H9 (cell line): ENCODE data around the gene CLEC10A. TPM values are rescaled to one million over a fixed set of nuclear protein-coding genes. Genes with fewer than 3 reads are reported as not detected.

ENCODE experiments used
- DNase-seq: peaks from one replicate; pipeline ENCODE4 v3.0.0-alpha.2; 2017
- H2AFZ ChIP-seq: one replicate; pipeline ENCODE4 v1.6.1; 2013; ENCODE audit warnings: mild to moderate bottlenecking, low read length, control low read depth, moderate library complexity
- H2AK5ac ChIP-seq: 2 replicates; pipeline ENCODE4 v1.6.1; 2013; ENCODE audit warnings: low read length, control low read depth, mixed read lengths; ENCODE audit not compliant: insufficient read length
- H2BK120ac ChIP-seq: one replicate; pipeline ENCODE4 v1.6.1; 2013; ENCODE audit warnings: low read depth, mild to moderate bottlenecking, low read length, control low read depth, inconsistent platforms; ENCODE audit not compliant: poor library complexity, severe bottlenecking
- H2BK12ac ChIP-seq: 2 replicates; pipeline ENCODE4 v1.6.1; 2013; ENCODE audit warnings: low read length, control low read depth, mixed read lengths, low read depth; ENCODE audit not compliant: insufficient read length
- H2BK15ac ChIP-seq: 2 replicates; pipeline ENCODE4 v1.6.1; 2013; ENCODE audit warnings: low read depth, low read length, control low read depth
- H2BK20ac ChIP-seq: one replicate; pipeline ENCODE4 v1.6.1; 2013; ENCODE audit warnings: low read depth, mild to moderate bottlenecking, low read length, control low read depth, inconsistent platforms; ENCODE audit not compliant: poor library complexity, severe bottlenecking
- H2BK5ac ChIP-seq: 2 replicates; pipeline ENCODE4 v1.6.1; 2013; ENCODE audit warnings: low read length, control low read depth, mixed read lengths; ENCODE audit not compliant: insufficient read length
- H3K14ac ChIP-seq: 2 replicates; pipeline ENCODE4 v1.6.1; 2013; ENCODE audit warnings: low read length, control low read depth; ENCODE audit not compliant: insufficient read depth
- H3K18ac ChIP-seq: 2 replicates; pipeline ENCODE4 v1.6.1; 2013; ENCODE audit warnings: low read depth, mild to moderate bottlenecking, mixed read lengths, low read length, control low read depth; ENCODE audit not compliant: insufficient read length
- H3K23ac ChIP-seq: 2 replicates; pipeline ENCODE4 v1.6.1; 2013; ENCODE audit warnings: low read length, control low read depth, mixed read lengths, low read depth; ENCODE audit not compliant: insufficient read length
- H3K23me2 ChIP-seq: 2 replicates; pipeline ENCODE4 v1.6.1; 2013; ENCODE audit warnings: low read depth, mild to moderate bottlenecking, mixed read lengths, low read length, control low read depth; ENCODE audit not compliant: insufficient read length, poor library complexity, severe bottlenecking
- H3K27ac ChIP-seq: 2 replicates; pipeline ENCODE4 v1.5.1; 2013; ENCODE audit warnings: low read length, control low read depth, mixed read lengths, low read depth; ENCODE audit not compliant: insufficient read length
- H3K27me3 ChIP-seq: 2 replicates; pipeline ENCODE4 v1.6.1; 2013; ENCODE audit warnings: low read length, control low read depth, inconsistent platforms; ENCODE audit not compliant: insufficient read depth
- H3K4ac ChIP-seq: 2 replicates; pipeline ENCODE4 v1.6.1; 2013; ENCODE audit warnings: low read depth, mild to moderate bottlenecking, control low read depth, inconsistent platforms, low read length, moderate library complexity
- H3K4me1 ChIP-seq: 2 replicates; pipeline ENCODE4 v1.6.1; 2013; ENCODE audit warnings: low read length, control low read depth, inconsistent platforms; ENCODE audit not compliant: insufficient read depth
- H3K4me2 ChIP-seq: 2 replicates; pipeline ENCODE4 v1.6.1; 2013; ENCODE audit warnings: low read length, control low read depth, mixed read lengths; ENCODE audit not compliant: insufficient read length, insufficient read depth
- H3K56ac ChIP-seq: 2 replicates; pipeline ENCODE4 v1.6.1; 2013; ENCODE audit warnings: low read depth, mild to moderate bottlenecking, mixed read lengths, low read length, control low read depth; ENCODE audit not compliant: insufficient read length
- H3K79me1 ChIP-seq: 2 replicates; pipeline ENCODE4 v1.6.1; 2013; ENCODE audit warnings: low read depth, mild to moderate bottlenecking, moderate library complexity, low read length, control low read depth, inconsistent platforms; ENCODE audit not compliant: insufficient read depth, poor library complexity, severe bottlenecking
- H3K79me2 ChIP-seq: 2 replicates; pipeline ENCODE4 v1.6.1; 2013; ENCODE audit warnings: low read length, control low read depth, inconsistent platforms; ENCODE audit not compliant: insufficient read depth
- H3K9ac ChIP-seq: 2 replicates; pipeline ENCODE4 v1.6.1; 2013; ENCODE audit warnings: low read length, control low read depth, mixed read lengths; ENCODE audit not compliant: insufficient read length; ENCODE audit errors: extremely low read depth
- H3K9me3 ChIP-seq: one replicate; pipeline ENCODE4 v1.6.1; 2013; ENCODE audit warnings: low read depth, low read length, inconsistent platforms; ENCODE audit not compliant: control insufficient read depth
- H3T11ph ChIP-seq: one replicate; pipeline ENCODE4 v1.6.1; 2013; ENCODE audit warnings: mild to moderate bottlenecking, low read length, control low read depth, inconsistent platforms
- H4K20me1 ChIP-seq: one replicate; pipeline ENCODE4 v1.6.1; 2013; ENCODE audit not compliant: control insufficient read depth, insufficient read length, insufficient read depth
- H4K5ac ChIP-seq: 2 replicates; pipeline ENCODE4 v1.6.1; 2013; ENCODE audit warnings: low read depth, mild to moderate bottlenecking, mixed read lengths, low read length, control low read depth; ENCODE audit not compliant: insufficient read length
- H4K8ac ChIP-seq: replicated peaks from 2 replicates; pipeline ENCODE4 v1.6.1; 2013; ENCODE audit warnings: low read length, control low read depth, mixed read lengths, low read depth; ENCODE audit not compliant: insufficient read length
- H4K91ac ChIP-seq: 2 replicates; pipeline ENCODE4 v1.6.1; 2013; ENCODE audit warnings: low read depth, mild to moderate bottlenecking, moderate library complexity, mixed read lengths, low read length, control low read depth; ENCODE audit not compliant: insufficient read length
- H3K27ac Mint-ChIP-seq, 3 experiments: 2 replicates in 2 of 3; 3 replicates in 1 of 3; pipeline ENCODE4 v1.8.0; 2020 to 2021; ENCODE audit warnings: mixed read lengths in 3 of 3, mild to moderate bottlenecking in 1 of 3, moderate library complexity in 1 of 3
- H3K27me3 Mint-ChIP-seq: 2 replicates; pipeline ENCODE4 v1.8.0; 2021; ENCODE audit warnings: low read depth, mild to moderate bottlenecking, moderate library complexity, mixed read lengths
- H3K36me3 Mint-ChIP-seq, 3 experiments: 2 replicates in 2 of 3; 3 replicates in 1 of 3; pipeline ENCODE4 v1.8.0; 2020 to 2021; ENCODE audit warnings: low read depth in 3 of 3, mixed read lengths in 3 of 3; ENCODE audit not compliant: insufficient read depth in 1 of 3
- H3K4me1 Mint-ChIP-seq, 2 experiments: 2 replicates each; pipeline ENCODE4 v1.8.0; 2020; ENCODE audit warnings: mixed read lengths in 2 of 2
- H3K4me3 Mint-ChIP-seq, 2 experiments: 2 replicates in 1 of 2; 3 replicates in 1 of 2; pipeline ENCODE4 v1.8.0; 2020 to 2021; ENCODE audit warnings: mild to moderate bottlenecking in 2 of 2, mixed read lengths in 2 of 2, moderate library complexity in 1 of 2
- H3K9me3 Mint-ChIP-seq, 2 experiments: 2 replicates in 1 of 2; 3 replicates in 1 of 2; pipeline ENCODE4 v1.8.0; 2020; ENCODE audit warnings: mild to moderate bottlenecking in 2 of 2, mixed read lengths in 2 of 2, moderate library complexity in 1 of 2
- CTCF ChIP-seq: fragments of 200-600 bp; sonication (generic); conservative IDR thresholded peaks from 3 replicates; pipeline ENCODE4 v1.8.0; 2021; ENCODE audit warnings: antibody characterized with exemption, mild to moderate bottlenecking
- WGBS: extraction: QIAGEN DNeasy Blood & Tissue Kit; methylation state at CpG from one replicate; pipeline ENCODE4 v1.1.7; 2013; ENCODE audit warnings: missing lambda C conversion rate, low lambda C conversion rate, mixed read lengths; ENCODE audit not compliant: insufficient read length; ENCODE audit errors: extremely low coverage; 5-methylcytosine and 5-hydroxymethylcytosine counted together
- total RNA-seq: library from RNA; stranded (reverse); gene quantifications from 2 replicates; pipeline ENCODE4 v1.2.1, GENCODE V29; 2021

CLEC10A gene
- total RNA-seq, 1 experiment from 2014 or later = not detected

- Mint-ChIP-seq H3K9me3 (no peaks in the 10 kb centered on the region; a peak in 2 of 5 replicates), H3K36me3 (no peaks in the 10 kb centered on the region), H3K4me3 (no peak overlapping the region; a peak in 1 of 5 replicates), H3K27me3 (peaks cover 43% of the 10 kb centered on the region), H3K27ac (peak overlapping the region in 1 of 3 experiments; percentile 66; a peak in 1 of 7 replicates), H3K4me1 (peaks cover 28 to 40% of the 10 kb centered on the region in 2 experiments)
- Histone ChIP-seq H3K14ac (no peak overlapping the region), H2AFZ (no peak overlapping the region), H3K4me1 (peaks cover 2% of the 10 kb centered on the region; the same call in 1 of the 2 replicates), H2BK120ac (no peak overlapping the region), H3K27ac (no peak overlapping the region), H4K8ac (no peak overlapping the region), H3K4ac (no peak overlapping the region), H4K20me1 (no peaks in the 10 kb centered on the region), H3K27me3 (no peaks in the 10 kb centered on the region), H3K56ac (no peak overlapping the region), H3K23me2 (peaks cover 3% of the 10 kb centered on the region), H2AK5ac (no peak overlapping the region), H3K79me1 (no peaks in the 10 kb centered on the region), H3K4me2 (no peak overlapping the region), H4K91ac (no peak overlapping the region), H3K9me3 (no peaks in the 10 kb centered on the region), H2BK5ac (no peak overlapping the region), H3T11ph (no peak overlapping the region), H4K5ac (no peak overlapping the region), H3K18ac (no peak overlapping the region), H2BK15ac (no peak overlapping the region), H2BK12ac (no peak overlapping the region), H3K23ac (no peak overlapping the region), H3K79me2 (no peaks in the 10 kb centered on the region), H3K9ac (no peak overlapping the region), H2BK20ac (no peak overlapping the region)
- DNase-seq = no peak
- WGBS = no CpG with 5 or more reads among the region's 8 CpGs
- no peak for TF ChIP-seq CTCF
Observed at GRCh38 chr17:7129311-7129710, 49.3 kb upstream of the CLEC10A start.
